ENCODE data around the gene QPCT.

- TF ChIP-seq CTCF (IDR thresholded peaks at IDR 0.05): no peak
- TF ChIP-seq E2F1 (CRISPR knock-in tag; IDR thresholded peaks at IDR 0.05): no peak
- no peak for TF ChIP-seq USF1 (CRISPR knock-in tag; IDR thresholded peaks at IDR 0.05)
- TF ChIP-seq ESRRA (CRISPR knock-in tag; IDR thresholded peaks at IDR 0.05; ENCODE audit: borderline replicate concordance): no peak
- no peak for TF ChIP-seq ATF3 (CRISPR knock-in tag; conservative IDR thresholded peaks at IDR 0.05)
- TF ChIP-seq CREM (CRISPR knock-in tag; IDR thresholded peaks at IDR 0.05): no peak
- TF ChIP-seq ZBTB21 (CRISPR knock-in tag; IDR thresholded peaks at IDR 0.05; ENCODE audit: borderline replicate concordance): no peak
- TF ChIP-seq SOX15 (CRISPR knock-in tag; IDR thresholded peaks at IDR 0.05): no peak
- no peak for TF ChIP-seq NR2C2 (CRISPR knock-in tag; IDR thresholded peaks at IDR 0.05)
- no peak for TF ChIP-seq AFF4 (CRISPR knock-in tag; IDR thresholded peaks at IDR 0.05; ENCODE audit: borderline replicate concordance)
- no peak for TF ChIP-seq NR3C1 (CRISPR knock-in tag; conservative IDR thresholded peaks at IDR 0.05; ENCODE audit: low read depth)
- no peak for TF ChIP-seq USF2 (CRISPR knock-in tag; IDR thresholded peaks at IDR 0.05)
These were observed 32.2 kb downstream of the QPCT start for GRCh38 chr2:37376421-37377186.
